SK-N-SH treated with all-trans-retinoic acid at 6 μM for 48 hours (cell line): Measurements from ENCODE around the gene CGNL1.

Experiments used
- ATAC-seq: fragments of 200-7000 bp; cut with Tn5 transposase; 3 replicates; pipeline ENCODE4 v1.9.1; 2020; ENCODE audit warnings: mild to moderate bottlenecking, moderate library complexity
- ARNTL ChIP-seq: fragments of 450-650 bp; formaldehyde crosslinking; IDR thresholded peaks from 2 replicates; pipeline ENCODE4 v1.5.0; 2020; ENCODE audit warnings: low read depth, mild to moderate bottlenecking, moderate library complexity, borderline replicate concordance
- BACH2 ChIP-seq: fragments of 250-450 bp; sonication (Bioruptor Pico); IDR thresholded peaks from 2 replicates; pipeline ENCODE4 v1.9.0; 2021; ENCODE audit warnings: mild to moderate bottlenecking, borderline replicate concordance
- CSDC2 ChIP-seq: fragments of 250-450 bp; sonication (Bioruptor Pico); IDR thresholded peaks from 2 replicates; pipeline ENCODE4 v1.5.0; 2020; ENCODE audit warnings: mild to moderate bottlenecking, moderate library complexity
- ESRRG ChIP-seq: fragments of 250-450 bp; sonication (Bioruptor Pico); IDR thresholded peaks from 2 replicates; pipeline ENCODE4 v1.6.1; 2021; ENCODE audit warnings: mild to moderate bottlenecking
- ISL1 ChIP-seq: fragments of 250-450 bp; sonication (Bioruptor Pico); IDR thresholded peaks from 2 replicates; pipeline ENCODE4 v2.1.2; 2022; ENCODE audit warnings: mild to moderate bottlenecking, moderate library complexity
- PATZ1 ChIP-seq: fragments of 250-450 bp; sonication (Bioruptor Pico); IDR thresholded peaks from 2 replicates; pipeline ENCODE4 v1.8.0; 2020; ENCODE audit warnings: mild to moderate bottlenecking, moderate library complexity, borderline replicate concordance
- POU6F1 ChIP-seq: fragments of 250-450 bp; sonication (Bioruptor Pico); IDR thresholded peaks from 2 replicates; pipeline ENCODE4 v1.8.0; 2021; ENCODE audit warnings: low read depth, mild to moderate bottlenecking, moderate library complexity, borderline replicate concordance
- PPARA ChIP-seq: fragments of 250-450 bp; sonication (Bioruptor Pico); IDR thresholded peaks from 2 replicates; pipeline ENCODE4 v1.5.0; 2020; ENCODE audit warnings: mild to moderate bottlenecking, borderline replicate concordance
- RARB ChIP-seq: fragments of 250-450 bp; sonication (Bioruptor Pico); IDR thresholded peaks from 2 replicates; pipeline ENCODE4 v1.8.0; 2021; ENCODE audit warnings: mild to moderate bottlenecking, moderate library complexity
- SNAI2 ChIP-seq: fragments of 250-450 bp; sonication (Bioruptor Pico); IDR thresholded peaks from 2 replicates; pipeline ENCODE4 v1.5.0; 2020; ENCODE audit warnings: mild to moderate bottlenecking, moderate library complexity
- TCF4 ChIP-seq: fragments of 250-450 bp; sonication (Bioruptor Pico); IDR thresholded peaks from 2 replicates; pipeline ENCODE4 v1.8.0; 2021; ENCODE audit warnings: mild to moderate bottlenecking, moderate library complexity, borderline replicate concordance
- TOX ChIP-seq: fragments of 250-450 bp; sonication (Bioruptor Pico); IDR thresholded peaks from 2 replicates; pipeline ENCODE4 v1.8.0; 2021; ENCODE audit warnings: mild to moderate bottlenecking, moderate library complexity, borderline replicate concordance
- ZC3H10 ChIP-seq: fragments of 250-450 bp; sonication (Bioruptor Pico); IDR thresholded peaks from 2 replicates; pipeline ENCODE4 v1.5.1; 2021; ENCODE audit warnings: mild to moderate bottlenecking, moderate library complexity
- ZFP3 ChIP-seq: fragments of 250-450 bp; sonication (Bioruptor Pico); IDR thresholded peaks from 2 replicates; pipeline ENCODE4 v1.5.0; 2020; ENCODE audit warnings: mild to moderate bottlenecking, moderate library complexity
- ZNF565 ChIP-seq: fragments of 450-650 bp; formaldehyde crosslinking; conservative IDR thresholded peaks from 2 replicates; pipeline ENCODE4 v1.5.0; 2020; ENCODE audit warnings: low read depth, mild to moderate bottlenecking, moderate library complexity
- ZNF70 ChIP-seq: fragments of 450-650 bp; formaldehyde crosslinking; IDR thresholded peaks from 2 replicates; pipeline ENCODE4 v1.5.0; 2020; ENCODE audit warnings: mild to moderate bottlenecking, moderate library complexity
- TF ChIP-seq, protein P1 (sequence below): fragments of 250-450 bp; sonication (Bioruptor Pico); IDR thresholded peaks from 2 replicates; pipeline ENCODE4 v1.5.1; 2021; ENCODE audit warnings: mild to moderate bottlenecking, moderate library complexity
- TF ChIP-seq, protein P2 (sequence below): fragments of 250-450 bp; sonication (Bioruptor Pico); IDR thresholded peaks from 2 replicates; pipeline ENCODE4 v1.5.0; 2020; ENCODE audit warnings: mild to moderate bottlenecking, moderate library complexity

CGNL1 gene

GRCh38 chr15:57599296-57599810 is 223.0 kb downstream of the CGNL1 start:
- no peak for ATAC-seq
- TF ChIP-seq BACH2 (CRISPR knock-in tag) (no peak), SNAI2 (CRISPR knock-in tag) (no peak), ZFP3 (CRISPR knock-in tag) (no peak), RARB (CRISPR knock-in tag) (no peak), ARNTL (CRISPR knock-in tag) (no peak), ESRRG (CRISPR knock-in tag) (no peak), ZNF565 (CRISPR knock-in tag) (no peak), PATZ1 (CRISPR knock-in tag) (no peak), TCF4 (CRISPR knock-in tag) (no peak), POU6F1 (CRISPR knock-in tag) (no peak), ISL1 (CRISPR knock-in tag) (no peak), ZNF70 (CRISPR knock-in tag) (no peak), ZC3H10 (CRISPR knock-in tag) (no peak), PPARA (no peak), CSDC2 (CRISPR knock-in tag) (no peak)
- TF ChIP-seq, protein P1, sequence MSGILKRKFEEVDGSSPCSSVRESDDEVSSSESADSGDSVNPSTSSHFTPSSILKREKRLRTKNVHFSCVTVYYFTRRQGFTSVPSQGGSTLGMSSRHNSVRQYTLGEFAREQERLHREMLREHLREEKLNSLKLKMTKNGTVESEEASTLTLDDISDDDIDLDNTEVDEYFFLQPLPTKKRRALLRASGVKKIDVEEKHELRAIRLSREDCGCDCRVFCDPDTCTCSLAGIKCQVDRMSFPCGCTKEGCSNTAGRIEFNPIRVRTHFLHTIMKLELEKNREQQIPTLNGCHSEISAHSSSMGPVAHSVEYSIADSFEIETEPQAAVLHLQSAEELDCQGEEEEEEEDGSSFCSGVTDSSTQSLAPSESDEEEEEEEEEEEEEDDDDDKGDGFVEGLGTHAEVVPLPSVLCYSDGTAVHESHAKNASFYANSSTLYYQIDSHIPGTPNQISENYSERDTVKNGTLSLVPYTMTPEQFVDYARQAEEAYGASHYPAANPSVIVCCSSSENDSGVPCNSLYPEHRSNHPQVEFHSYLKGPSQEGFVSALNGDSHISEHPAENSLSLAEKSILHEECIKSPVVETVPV (CRISPR knock-in tag): no peak
- TF ChIP-seq, protein P2, sequence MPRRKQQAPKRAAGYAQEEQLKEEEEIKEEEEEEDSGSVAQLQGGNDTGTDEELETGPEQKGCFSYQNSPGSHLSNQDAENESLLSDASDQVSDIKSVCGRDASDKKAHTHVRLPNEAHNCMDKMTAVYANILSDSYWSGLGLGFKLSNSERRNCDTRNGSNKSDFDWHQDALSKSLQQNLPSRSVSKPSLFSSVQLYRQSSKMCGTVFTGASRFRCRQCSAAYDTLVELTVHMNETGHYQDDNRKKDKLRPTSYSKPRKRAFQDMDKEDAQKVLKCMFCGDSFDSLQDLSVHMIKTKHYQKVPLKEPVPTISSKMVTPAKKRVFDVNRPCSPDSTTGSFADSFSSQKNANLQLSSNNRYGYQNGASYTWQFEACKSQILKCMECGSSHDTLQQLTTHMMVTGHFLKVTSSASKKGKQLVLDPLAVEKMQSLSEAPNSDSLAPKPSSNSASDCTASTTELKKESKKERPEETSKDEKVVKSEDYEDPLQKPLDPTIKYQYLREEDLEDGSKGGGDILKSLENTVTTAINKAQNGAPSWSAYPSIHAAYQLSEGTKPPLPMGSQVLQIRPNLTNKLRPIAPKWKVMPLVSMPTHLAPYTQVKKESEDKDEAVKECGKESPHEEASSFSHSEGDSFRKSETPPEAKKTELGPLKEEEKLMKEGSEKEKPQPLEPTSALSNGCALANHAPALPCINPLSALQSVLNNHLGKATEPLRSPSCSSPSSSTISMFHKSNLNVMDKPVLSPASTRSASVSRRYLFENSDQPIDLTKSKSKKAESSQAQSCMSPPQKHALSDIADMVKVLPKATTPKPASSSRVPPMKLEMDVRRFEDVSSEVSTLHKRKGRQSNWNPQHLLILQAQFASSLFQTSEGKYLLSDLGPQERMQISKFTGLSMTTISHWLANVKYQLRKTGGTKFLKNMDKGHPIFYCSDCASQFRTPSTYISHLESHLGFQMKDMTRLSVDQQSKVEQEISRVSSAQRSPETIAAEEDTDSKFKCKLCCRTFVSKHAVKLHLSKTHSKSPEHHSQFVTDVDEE (CRISPR knock-in tag): no peak
- TF ChIP-seq, all 23 proteins: peak for 0

DNA sequence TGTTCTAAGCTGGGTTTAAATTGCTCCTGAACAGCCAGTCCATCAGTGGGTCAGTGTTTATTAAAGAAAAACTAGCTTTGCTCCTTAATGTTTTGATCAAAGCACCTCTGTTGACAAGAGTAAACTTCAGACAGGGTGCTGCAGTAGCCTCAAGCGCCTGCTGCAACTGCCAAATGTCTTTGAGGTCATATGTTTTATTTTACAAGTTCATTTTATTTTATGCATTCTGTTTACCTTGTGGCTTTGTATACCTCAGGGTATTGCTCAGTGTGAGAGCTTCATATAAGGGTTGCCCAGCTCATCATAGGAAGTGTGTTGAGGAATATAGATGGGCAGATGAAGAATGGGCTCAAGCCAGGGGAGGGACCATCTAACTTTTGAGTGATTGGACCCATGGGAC is 223.9 kb downstream of the CGNL1 start:
- TF ChIP-seq ESRRG (CRISPR knock-in tag) (no peak), TOX (no peak), ZNF70 (CRISPR knock-in tag) (no peak)
- no peak for ATAC-seq
